A172 (cell line): ENCODE measurements around the gene CSGALNACT2. TPM values are rescaled to one million over a fixed set of nuclear protein-coding genes. Genes with fewer than 3 reads are reported as not detected.

Experiments
- DNase-seq: peaks from one replicate; pipeline ENCODE4 v3.0.0-alpha.2; 2015; ENCODE audit warnings: low spot score
- total RNA-seq: library from RNA; depleted of rRNA; stranded (reverse); fragments of >200 nt; shearing (Covaris generic); gene quantifications from 2 replicates; pipeline ENCODE4 v1.2.3, GENCODE V29; 2014

CSGALNACT2 gene
- total RNA-seq, 1 experiment from 2014 or later: 15.4 TPM

GRCh38 chr10:43201545-43202131, 63.4 kb downstream of the CSGALNACT2 start:
- DNase-seq: no peak

GRCh38 chr10:43202224-43202656, 64.0 kb downstream of the CSGALNACT2 start:
- DNase-seq: no peak

- DNase-seq: no peak
Measured at GRCh38 chr10:43202657-43203447, 64.6 kb downstream of the CSGALNACT2 start.

GRCh38 chr10:43203448-43204041, 65.3 kb downstream of the CSGALNACT2 start:
- DNase-seq: no peak

GRCh38 chr10:43204042-43204942, 66.0 kb downstream of the CSGALNACT2 start:
- DNase-seq: no peak

- peak; percentile 51 for DNase-seq
Measured at GRCh38 chr10:43204943-43205671, 66.9 kb downstream of the CSGALNACT2 start.

- no peak for DNase-seq
Measured at GRCh38 chr10:43205681-43206390, 67.6 kb downstream of the CSGALNACT2 start.

GRCh38 chr10:43206391-43207235, 68.4 kb downstream of the CSGALNACT2 start:
- DNase-seq: no peak

- no peak for DNase-seq
Measured at GRCh38 chr10:43208147-43209073, 70.2 kb downstream of the CSGALNACT2 start.

- DNase-seq: no peak
Measured at GRCh38 chr10:43209074-43209455, 70.8 kb downstream of the CSGALNACT2 start.

GRCh38 chr10:43209651-43210141, 71.5 kb downstream of the CSGALNACT2 start:
- no peak for DNase-seq

GRCh38 chr10:43210556-43210955, 72.3 kb downstream of the CSGALNACT2 start:
- DNase-seq: no peak

- no peak for DNase-seq
Measured at GRCh38 chr10:43211030-43211429, 72.8 kb downstream of the CSGALNACT2 start.

- no peak for DNase-seq
Measured at GRCh38 chr10:43211431-43212042, 73.3 kb downstream of the CSGALNACT2 start.

- no peak for DNase-seq
Measured at GRCh38 chr10:43212043-43212721, 73.9 kb downstream of the CSGALNACT2 start.

GRCh38 chr10:43214071-43214955, 76.1 kb downstream of the CSGALNACT2 start:
- peak; percentile 51 for DNase-seq
